ENCODE data around the gene BRAT1. TPM values are rescaled to one million over a fixed set of nuclear protein-coding genes. Genes with fewer than 3 reads are reported as not detected.

Gene BRAT1
- total and polyA plus RNA-seq, 2 donors from 2014 or later, result 18.7 to 23.7 TPM

DNA sequence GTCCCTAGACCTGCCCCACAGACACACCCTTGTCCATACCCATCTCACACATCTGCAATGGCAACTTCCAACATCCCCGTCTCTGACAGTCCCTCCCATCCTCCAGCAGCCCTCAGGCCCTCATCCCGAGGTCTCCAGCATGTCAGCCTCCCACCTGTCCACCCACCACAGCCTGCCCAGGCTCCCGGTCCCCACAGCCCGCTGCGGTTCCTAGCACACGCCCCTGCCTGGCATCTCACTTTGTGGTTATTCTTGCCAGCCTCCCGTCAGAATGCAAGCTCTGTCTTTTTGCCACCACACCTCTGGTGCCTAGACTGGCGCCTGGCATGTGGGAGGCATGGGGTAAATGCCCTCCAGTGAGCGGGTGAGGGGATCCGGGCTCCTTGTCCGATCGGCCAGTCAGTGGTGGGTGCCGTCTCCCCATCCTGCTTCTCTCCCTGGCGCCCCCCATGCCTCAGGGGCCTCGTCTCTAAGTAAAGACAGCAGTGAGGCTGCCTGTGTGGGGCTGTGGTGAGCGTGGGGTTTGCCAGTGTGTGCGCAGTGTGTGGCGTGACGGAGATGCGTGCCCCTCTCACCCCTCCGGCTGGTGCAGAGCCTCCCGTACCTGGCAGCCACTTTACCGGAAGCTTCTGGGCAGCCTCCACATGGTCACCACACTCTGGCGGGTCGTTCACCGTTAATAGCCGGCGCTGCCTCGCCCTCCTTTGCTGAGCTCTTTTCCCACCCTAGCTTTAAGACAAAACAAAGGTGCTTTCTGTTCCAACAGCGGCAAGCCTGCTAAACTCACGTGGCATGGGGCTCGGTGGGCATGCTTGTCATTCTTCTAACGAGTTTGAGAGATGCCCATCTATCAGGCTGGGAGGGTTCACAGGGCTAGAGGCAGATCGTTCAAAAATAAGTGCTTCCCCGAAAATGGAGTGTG is 48.0 kb upstream of the BRAT1 start:
- Histone ChIP-seq H3K9me3 (ENCODE audit: control insufficient read depth in 2 of 3, insufficient read depth in 1 of 3, low read length in 3 of 3) (no peaks in the 10 kb centered on the region), H3K27ac (ENCODE audit: low read depth in 2 of 2, low read length in 2 of 2) (no peak overlapping the region), H3K4me3 (ENCODE audit: low read length in 3 of 3) (no peak overlapping the region), H3K27me3 (ENCODE audit: control insufficient read depth, insufficient read depth, low read length) (no peaks in the 10 kb centered on the region), H3K4me1 (ENCODE audit: control insufficient read depth in 2 of 3, insufficient read depth in 2 of 3, low read depth in 1 of 3, low read length in 3 of 3) (peaks cover 0 to 13% (median 0%) of the 10 kb centered on the region in 3 donors), H3K36me3 (ENCODE audit: control insufficient read depth in 2 of 3, insufficient read depth in 3 of 3, low read length in 3 of 3) (peaks cover 0 to 10% (median 8%) of the 10 kb centered on the region in 3 donors), H3K9ac (ENCODE audit: low read length in 3 of 3) (no peak overlapping the region)
- intact Hi-C loops (cut with DNase I), result no loop called here
- DNase-seq, result peak in 2 of 5 donors; percentile 37 to 63
- TF ChIP-seq CTCF (IDR thresholded peaks at IDR 0.05; ENCODE audit: borderline replicate concordance, extremely low read depth, insufficient read depth), result no peak
- no peak for FAIRE-seq

DNA sequence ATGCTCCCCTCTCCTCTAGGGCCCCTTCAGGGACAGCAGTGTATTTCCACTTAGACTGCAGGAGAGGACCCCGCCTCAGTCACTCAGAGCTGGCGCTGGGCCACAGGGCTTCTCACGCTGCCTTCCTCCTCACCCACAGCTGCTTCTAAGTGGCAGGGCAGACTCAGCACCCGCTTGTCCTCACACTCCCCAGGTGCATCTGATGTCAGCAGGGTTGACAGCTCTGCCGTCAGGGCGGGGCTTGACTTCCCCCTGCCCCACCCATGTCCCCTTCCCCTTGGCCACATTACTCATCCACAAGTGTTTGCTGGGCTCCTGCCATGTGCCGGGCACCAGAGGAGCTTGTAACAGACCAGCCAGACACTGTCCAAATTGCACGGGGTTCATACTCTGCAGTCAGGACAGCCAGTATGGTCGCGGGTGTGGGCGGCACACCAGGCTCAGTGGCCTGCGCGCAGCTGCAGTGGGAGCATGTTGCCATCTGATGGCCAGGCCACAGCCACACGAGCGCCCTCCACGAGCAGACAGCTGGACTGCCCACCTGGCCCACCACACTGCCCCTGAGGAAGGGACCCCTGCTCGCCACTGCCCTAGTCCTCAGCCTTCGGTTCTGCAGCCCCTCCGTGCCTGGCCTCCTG is 47.2 kb upstream of the BRAT1 start:
- DNase-seq (peak in 1 of 5 donors; percentile 38), FAIRE-seq (no peak)
- Histone ChIP-seq H3K4me1 (ENCODE audit: control insufficient read depth in 2 of 3, insufficient read depth in 2 of 3, low read depth in 1 of 3, low read length in 3 of 3) (peaks cover 0 to 8% (median 0%) of the 10 kb centered on the region in 3 donors), H3K36me3 (ENCODE audit: control insufficient read depth in 2 of 3, insufficient read depth in 3 of 3, low read length in 3 of 3) (peaks cover 0 to 10% (median 8%) of the 10 kb centered on the region in 3 donors), H3K27me3 (ENCODE audit: control insufficient read depth, insufficient read depth, low read length) (no peaks in the 10 kb centered on the region), H3K9me3 (ENCODE audit: control insufficient read depth in 2 of 3, insufficient read depth in 1 of 3, low read length in 3 of 3) (no peaks in the 10 kb centered on the region), H3K9ac (ENCODE audit: low read length in 3 of 3) (no peak overlapping the region), H3K4me3 (ENCODE audit: low read length in 3 of 3) (no peak overlapping the region), H3K27ac (ENCODE audit: low read depth in 2 of 2, low read length in 2 of 2) (no peak overlapping the region)
- intact Hi-C loops (cut with DNase I), result no loop called here
- no peak for TF ChIP-seq CTCF (IDR thresholded peaks at IDR 0.05; ENCODE audit: borderline replicate concordance, extremely low read depth, insufficient read depth)

DNA sequence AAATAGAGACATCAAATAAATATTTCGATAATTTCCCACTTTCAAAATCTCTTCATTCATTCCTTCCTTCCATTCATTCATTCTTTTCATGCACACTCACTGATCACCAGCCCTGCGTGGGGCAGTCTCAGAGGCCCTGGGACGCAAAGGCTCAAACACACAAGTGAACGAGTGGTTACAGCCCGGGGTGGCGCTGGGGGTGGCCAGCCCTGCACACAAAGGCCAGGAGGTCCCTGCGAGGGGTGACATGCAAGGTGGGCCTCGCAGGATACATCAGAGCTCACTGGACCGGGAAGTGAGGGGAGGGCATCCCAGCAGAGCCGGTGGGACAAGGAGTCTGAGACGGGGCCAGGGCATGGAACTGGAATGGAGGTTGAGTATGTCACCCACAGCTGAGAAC is 46.6 kb upstream of the BRAT1 start:
- DNase-seq, result peak in 1 of 5 donors; percentile 24
- no peak overlapping the region for H3K4me3 ChIP-seq (ENCODE audit: low read length in 3 of 3)
- no peak for FAIRE-seq
- intact Hi-C loops (cut with DNase I), result no loop called here
- H3K4me1 ChIP-seq (ENCODE audit: control insufficient read depth in 2 of 3, insufficient read depth in 2 of 3, low read depth in 1 of 3, low read length in 3 of 3), result peaks cover 0 to 5% (median 0%) of the 10 kb centered on the region in 3 donors
- H3K27ac ChIP-seq (ENCODE audit: low read depth in 2 of 2, low read length in 2 of 2), result no peak overlapping the region
- H3K9ac ChIP-seq (ENCODE audit: low read length in 3 of 3), result no peak overlapping the region
- no peaks in the 10 kb centered on the region for H3K9me3 ChIP-seq (ENCODE audit: control insufficient read depth in 2 of 3, insufficient read depth in 1 of 3, low read length in 3 of 3)
- no peaks in the 10 kb centered on the region for H3K27me3 ChIP-seq (ENCODE audit: control insufficient read depth, insufficient read depth, low read length)
- H3K36me3 ChIP-seq (ENCODE audit: control insufficient read depth in 2 of 3, insufficient read depth in 3 of 3, low read length in 3 of 3), result peaks cover 0 to 10% (median 8%) of the 10 kb centered on the region in 3 donors
- TF ChIP-seq CTCF (IDR thresholded peaks at IDR 0.05; ENCODE audit: borderline replicate concordance, extremely low read depth, insufficient read depth), result no peak

Data from kidney (tissue), 14 donors.